ENCODE results near the gene PAPPA. TPM values are rescaled to one million over a fixed set of nuclear protein-coding genes. Genes with fewer than 3 reads are reported as not detected.

The PAPPA gene
- total RNA-seq, 1 experiment from 2014 or later = 0.05 TPM

- no peak for TF ChIP-seq ZBTB33 (IDR thresholded peaks at IDR 0.05; ENCODE audit: extremely low read depth, insufficient replicate concordance, low read length)
- TF ChIP-seq EZH2 (IDR thresholded peaks at IDR 0.05) = no peak
- no peak for TF ChIP-seq EGR1 (IDR thresholded peaks at IDR 0.05; ENCODE audit: low read depth)
- TF ChIP-seq CEBPB (IDR thresholded peaks at IDR 0.05; ENCODE audit: low read depth) = no peak
Measured at GRCh38 chr9:116383133-116383532, 229.5 kb downstream of the PAPPA start (continued).

- no peak for DNase-seq (ENCODE audit: low read depth, low spot score)
- intact Hi-C loops (cut with micrococcal nuclease) = no loop called here
Measured at GRCh38 chr9:116383936-116384335, 230.3 kb downstream of the PAPPA start.

More at GRCh38 chr9:116383936-116384335, 230.3 kb downstream of the PAPPA start:
- H3K36me3 ChIP-seq (ENCODE audit: control insufficient read depth in 1 of 2, insufficient read depth in 2 of 2, low read length in 2 of 2) = no peaks in the 10 kb centered on the region
- ATAC-seq = no peak
- CTCF ChIA-PET = no interaction called here
- H3K4me2 ChIP-seq (ENCODE audit: low read length) = no peak overlapping the region
- TF ChIP-seq JUND (IDR thresholded peaks at IDR 0.05) (no peak), SRF (IDR thresholded peaks at IDR 0.05; ENCODE audit: low read depth) (no peak), EZH2phosphoT487 (IDR thresholded peaks at IDR 0.05; ENCODE audit: borderline replicate concordance) (no peak), POLR2AphosphoS5 (IDR thresholded peaks at IDR 0.05; ENCODE audit: low read depth, low read length) (no peak), YY1 (IDR thresholded peaks at IDR 0.05; ENCODE audit: extremely low read depth, insufficient replicate concordance, low read depth, low read length) (no peak), CTCF (IDR thresholded peaks at IDR 0.05 in 2 of 3, conservative IDR thresholded peaks at IDR 0.05 in 1 of 3; ENCODE audit: borderline replicate concordance in 1 of 3, insufficient read depth in 1 of 3, low read depth in 2 of 3, low read length in 2 of 3) (no peak), FOSL1 (IDR thresholded peaks at IDR 0.05; ENCODE audit: low read depth) (no peak), TCF7L2 (IDR thresholded peaks at IDR 0.05; ENCODE audit: borderline replicate concordance, extremely low read depth, insufficient read depth, insufficient read length) (no peak), ZNF274 (IDR thresholded peaks at IDR 0.05; ENCODE audit: low read depth, low read length) (no peak), MAX (IDR thresholded peaks at IDR 0.05) (no peak), CBX3 (IDR thresholded peaks at IDR 0.05; ENCODE audit: low read depth) (no peak), EZH2 (IDR thresholded peaks at IDR 0.05) (no peak), ZFX (IDR thresholded peaks at IDR 0.05) (no peak)
- H3K79me2 ChIP-seq (ENCODE audit: insufficient read depth, low read length) = no peaks in the 10 kb centered on the region
- no peak overlapping the region for H3K9ac ChIP-seq (ENCODE audit: low read length)
- no TSS peak for BruUV-seq (replicated peaks)
- no peak overlapping the region for H3K4me3 ChIP-seq (replicated peaks in 1 of 2; ENCODE audit: low read depth in 1 of 2, low read length in 2 of 2)
- RAD21 ChIA-PET (ENCODE audit: low non-redundant PET in 1 of 2, low total read pairs in 2 of 2, uncharacterized antibody in 2 of 2, unreplicated experiment in 2 of 2) = no interaction called here
- no peaks in the 10 kb centered on the region for H3K9me2 ChIP-seq (ENCODE audit: insufficient read depth)
- no peaks in the 10 kb centered on the region for H3K9me3 ChIP-seq (ENCODE audit: control insufficient read depth in 1 of 2, insufficient read depth in 1 of 2, low read depth in 1 of 2, low read length in 2 of 2)
- H3K27ac ChIP-seq (ENCODE audit: low read depth, low read length) = no peak overlapping the region
- H3K4me1 ChIP-seq (ENCODE audit: control insufficient read depth in 1 of 2, insufficient read depth in 2 of 2, low read length in 2 of 2) = no peaks in the 10 kb centered on the region
- POLR2A ChIA-PET = no interaction called here
- no peaks in the 10 kb centered on the region for H4K20me1 ChIP-seq (ENCODE audit: insufficient read depth)
- H3K27me3 ChIP-seq (ENCODE audit: insufficient read depth, low read length) = no peaks in the 10 kb centered on the region
- no peak overlapping the region for H2AFZ ChIP-seq (ENCODE audit: low read depth, low read length, poor library complexity, severe bottlenecking)
